ENCODE results near the gene MAN1B1. TPM values are rescaled to one million over a fixed set of nuclear protein-coding genes. Genes with fewer than 3 reads are reported as not detected.

The MAN1B1 gene
- total and polyA plus RNA-seq, 7 experiments from 2014 or later: 36.0 to 74.2 (median 64.7) TPM

- Histone ChIP-seq H3K27ac (ENCODE audit: low read depth, low read length) (no peak overlapping the region), H3K4me1 (ENCODE audit: control insufficient read depth in 2 of 2, insufficient read depth in 2 of 2, low read length in 2 of 2) (no peaks in the 10 kb centered on the region), H3K9me3 (ENCODE audit: control insufficient read depth in 2 of 3, low read length in 3 of 3) (no peaks in the 10 kb centered on the region), H3K4me3 (ENCODE audit: low read length) (no peak overlapping the region), H3K36me3 (ENCODE audit: control insufficient read depth in 2 of 3, insufficient read depth in 3 of 3, low read length in 3 of 3) (no peaks in the 10 kb centered on the region), H3K27me3 (ENCODE audit: control insufficient read depth in 2 of 2, insufficient read depth in 2 of 2, low read length in 2 of 2) (peaks cover 5 to 28% of the 10 kb centered on the region in 2 donors)
- Mint-ChIP-seq H3K27ac (no peak overlapping the region), H3K27me3 (peaks cover 37 to 62% (median 52%) of the 10 kb centered on the region in 5 donors), H3K4me1 (peaks cover 0 to 6% (median 4%) of the 10 kb centered on the region in 7 donors), H3K36me3 (peaks cover 0 to 4% (median 0%) of the 10 kb centered on the region in 5 donors), H3K9me3 (peaks cover 0 to 10% (median 0%) of the 10 kb centered on the region in 11 donors), H3K4me3 (peak overlapping the region in 3 of 10 donors; percentile 42 to 64 (median 57))
- intact Hi-C loops (cut with micrococcal nuclease): no loop called here
- CTCF ChIA-PET: no interaction called here
- POLR2A ChIA-PET: interaction anchor here (1.1 to 1.5 kb wide), 2 partner anchors 9 to 11 kb away, joined by 3 to 6 read pairs; no protein-coding TSS in a partner anchor
- no peak for ATAC-seq
- no peak for DNase-seq
These were observed 53.6 kb downstream of the MAN1B1 start for GRCh38 chr9:137140151-137141012.

DNA sequence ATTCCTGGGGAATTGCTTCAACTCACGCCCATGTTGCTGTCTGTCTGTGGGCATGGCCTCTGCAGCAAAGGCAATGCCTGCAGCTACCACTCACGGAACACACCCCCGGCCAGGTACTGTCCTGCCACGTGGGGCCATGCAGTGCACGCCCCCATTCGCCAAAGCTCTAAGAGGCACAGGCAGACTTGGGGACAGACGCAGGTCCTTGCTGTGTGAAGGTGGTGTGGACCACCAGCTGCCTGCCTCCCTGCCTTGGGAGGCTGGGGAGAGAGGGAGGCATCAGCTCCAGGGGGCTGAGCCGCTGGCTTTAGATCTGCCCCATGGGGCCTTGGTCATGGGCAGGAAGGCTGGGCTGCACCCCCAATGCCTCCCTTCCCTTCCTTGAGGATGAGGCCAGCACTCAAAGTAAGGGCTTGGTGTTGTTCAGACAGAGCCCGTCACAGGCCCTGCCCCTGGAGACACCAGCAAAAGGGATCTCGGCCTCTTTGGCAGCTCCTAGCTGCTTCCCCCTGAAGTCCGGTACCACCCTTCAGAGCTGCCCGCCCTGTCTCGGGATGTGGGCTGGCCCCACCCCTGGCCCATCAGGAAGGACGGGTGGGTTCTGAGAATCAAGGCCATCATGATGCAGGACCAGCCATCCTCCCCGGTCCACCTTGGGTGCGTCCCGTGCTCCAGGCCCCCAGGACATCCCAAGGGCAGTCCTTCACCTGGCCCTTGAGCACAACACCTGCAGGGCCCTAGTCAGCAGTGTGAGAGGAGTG lies 54.4 kb downstream of the MAN1B1 start:
- H3K4me1 Mint-ChIP-seq: peaks cover 0 to 6% (median 4%) of the 10 kb centered on the region in 7 donors
- Histone ChIP-seq H3K27ac (ENCODE audit: low read depth, low read length) (no peak overlapping the region), H3K4me3 (ENCODE audit: low read length) (no peak overlapping the region), H3K4me1 (ENCODE audit: control insufficient read depth in 2 of 2, insufficient read depth in 2 of 2, low read length in 2 of 2) (no peaks in the 10 kb centered on the region), H3K9me3 (ENCODE audit: control insufficient read depth in 2 of 3, low read length in 3 of 3) (no peaks in the 10 kb centered on the region), H3K27me3 (ENCODE audit: control insufficient read depth in 2 of 2, insufficient read depth in 2 of 2, low read length in 2 of 2) (peaks cover 5 to 26% of the 10 kb centered on the region in 2 donors), H3K36me3 (ENCODE audit: control insufficient read depth in 2 of 3, insufficient read depth in 3 of 3, low read length in 3 of 3) (no peaks in the 10 kb centered on the region)
- ChIA-PET CTCF (no interaction called here), POLR2A (interaction anchor here (1.1 kb wide), 1 partner anchor 10 kb away, joined by 3 read pairs; no protein-coding TSS in a partner anchor)
- H3K27me3 Mint-ChIP-seq: peaks cover 32 to 54% (median 47%) of the 10 kb centered on the region in 5 donors
- intact Hi-C loops (cut with micrococcal nuclease): no loop called here
- H3K4me3 Mint-ChIP-seq: no peak overlapping the region
- DNase-seq (no peak), ATAC-seq (no peak)
- H3K27ac Mint-ChIP-seq: no peak overlapping the region
- H3K36me3 Mint-ChIP-seq: no peaks in the 10 kb centered on the region
- peaks cover 0 to 6% (median 0%) of the 10 kb centered on the region in 11 donors for H3K9me3 Mint-ChIP-seq

- H3K4me1 ChIP-seq (ENCODE audit: control insufficient read depth in 2 of 2, insufficient read depth in 2 of 2, low read length in 2 of 2): no peaks in the 10 kb centered on the region
- ATAC-seq (no peak), DNase-seq (no peak)
- peaks cover 5 to 24% of the 10 kb centered on the region in 2 donors for H3K27me3 ChIP-seq (ENCODE audit: control insufficient read depth in 2 of 2, insufficient read depth in 2 of 2, low read length in 2 of 2)
- Mint-ChIP-seq H3K9me3 (peaks cover 0 to 6% (median 0%) of the 10 kb centered on the region in 11 donors), H3K27me3 (peaks cover 32 to 47% (median 42%) of the 10 kb centered on the region in 5 donors), H3K27ac (peak overlapping the region in 2 of 9 donors; percentile 4 to 67), H3K4me1 (peaks cover 0 to 6% (median 4%) of the 10 kb centered on the region in 7 donors), H3K4me3 (no peak overlapping the region), H3K36me3 (no peaks in the 10 kb centered on the region)
- H3K27ac ChIP-seq (ENCODE audit: low read depth, low read length): no peak overlapping the region
- CTCF ChIA-PET: no interaction called here
- no peak overlapping the region for H3K4me3 ChIP-seq (ENCODE audit: low read length)
- H3K9me3 ChIP-seq (ENCODE audit: control insufficient read depth in 2 of 3, low read length in 3 of 3): no peaks in the 10 kb centered on the region
- no peaks in the 10 kb centered on the region for H3K36me3 ChIP-seq (ENCODE audit: control insufficient read depth in 2 of 3, insufficient read depth in 3 of 3, low read length in 3 of 3)
- POLR2A ChIA-PET: interaction anchor here (0.5 kb wide), 1 partner anchor 17 kb away, joined by 3 read pairs; no protein-coding TSS in a partner anchor
- intact Hi-C loops (cut with micrococcal nuclease): no loop called here
These were observed 55.5 kb downstream of the MAN1B1 start for GRCh38 chr9:137141976-137142936.

- intact Hi-C loops (cut with micrococcal nuclease): no loop called here
- Mint-ChIP-seq H3K4me1 (peaks cover 0 to 5% (median 4%) of the 10 kb centered on the region in 7 donors), H3K27me3 (peaks cover 22 to 43% (median 32%) of the 10 kb centered on the region in 5 donors), H3K36me3 (no peaks in the 10 kb centered on the region), H3K27ac (no peak overlapping the region), H3K4me3 (no peak overlapping the region), H3K9me3 (peaks cover 0 to 6% (median 0%) of the 10 kb centered on the region in 11 donors)
- ATAC-seq: no peak
- Histone ChIP-seq H3K4me1 (ENCODE audit: control insufficient read depth in 2 of 2, insufficient read depth in 2 of 2, low read length in 2 of 2) (no peaks in the 10 kb centered on the region), H3K36me3 (ENCODE audit: control insufficient read depth in 2 of 3, insufficient read depth in 3 of 3, low read length in 3 of 3) (no peaks in the 10 kb centered on the region), H3K9me3 (ENCODE audit: control insufficient read depth in 2 of 3, low read length in 3 of 3) (no peaks in the 10 kb centered on the region), H3K27ac (ENCODE audit: low read depth, low read length) (no peak overlapping the region), H3K4me3 (ENCODE audit: low read length) (no peak overlapping the region), H3K27me3 (ENCODE audit: control insufficient read depth in 2 of 2, insufficient read depth in 2 of 2, low read length in 2 of 2) (peaks cover 2 to 16% of the 10 kb centered on the region in 2 donors)
- peak in 1 of 9 donors; percentile 2 for DNase-seq
- ChIA-PET CTCF (no interaction called here), POLR2A (no interaction called here)
These were observed 56.7 kb downstream of the MAN1B1 start for GRCh38 chr9:137143459-137143858.

- CTCF ChIA-PET: no interaction called here
- Histone ChIP-seq H3K27me3 (ENCODE audit: control insufficient read depth in 2 of 2, insufficient read depth in 2 of 2, low read length in 2 of 2) (peaks cover 1 to 5% of the 10 kb centered on the region in 2 donors), H3K4me3 (ENCODE audit: low read length) (no peak overlapping the region), H3K9me3 (ENCODE audit: control insufficient read depth in 2 of 3, low read length in 3 of 3) (no peaks in the 10 kb centered on the region), H3K36me3 (ENCODE audit: control insufficient read depth in 2 of 3, insufficient read depth in 3 of 3, low read length in 3 of 3) (no peaks in the 10 kb centered on the region), H3K4me1 (ENCODE audit: control insufficient read depth in 2 of 2, insufficient read depth in 2 of 2, low read length in 2 of 2) (no peaks in the 10 kb centered on the region), H3K27ac (ENCODE audit: low read depth, low read length) (no peak overlapping the region)
- DNase-seq: peak in 1 of 9 donors; percentile 2
- H3K27ac Mint-ChIP-seq: no peak overlapping the region
- no peak overlapping the region for H3K4me3 Mint-ChIP-seq
- peaks cover 0 to 3% (median 0%) of the 10 kb centered on the region in 7 donors for H3K4me1 Mint-ChIP-seq
- peaks cover 12 to 28% (median 16%) of the 10 kb centered on the region in 5 donors for H3K27me3 Mint-ChIP-seq
- POLR2A ChIA-PET: no interaction called here
- no peak for ATAC-seq
- intact Hi-C loops (cut with micrococcal nuclease): no loop called here
- peaks cover 0 to 2% (median 0%) of the 10 kb centered on the region in 11 donors for H3K9me3 Mint-ChIP-seq
- no peaks in the 10 kb centered on the region for H3K36me3 Mint-ChIP-seq
These were observed 59.1 kb downstream of the MAN1B1 start for GRCh38 chr9:137145731-137146526.
